GOT3 (cell line): Measurements from ENCODE around the gene GRID1.

ENCODE experiments used
- DNase-seq: peaks from one replicate; lab custom pipeline; 2025; ENCODE audit warnings: mixed read lengths; lab: John Stamatoyannopoulos, UW

GRID1 gene

DNA sequence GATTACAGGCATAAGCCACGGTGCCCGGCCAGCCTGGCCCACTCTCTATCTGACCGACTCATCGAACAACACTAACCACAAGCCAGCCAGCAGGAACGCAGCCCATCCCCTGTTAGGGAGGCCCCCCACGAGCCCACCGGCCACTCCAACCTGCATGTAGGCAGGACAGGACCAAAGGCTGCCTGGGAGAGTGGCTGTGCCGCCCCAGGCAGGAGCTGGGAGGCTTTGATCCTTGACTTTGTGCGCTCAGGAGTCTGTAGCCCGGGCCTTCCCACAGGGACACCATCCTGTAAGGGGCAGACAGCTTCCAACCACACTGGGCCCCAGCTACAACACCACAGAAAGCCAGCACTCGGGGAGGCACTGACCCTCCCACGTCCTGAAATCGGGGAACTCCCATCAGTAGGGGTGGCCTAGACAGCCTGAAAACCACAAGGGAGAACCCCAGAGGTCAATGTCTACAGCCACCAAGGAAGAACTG is 29.4 kb downstream of the GRID1 start:
- DNase-seq: no peak

DNA sequence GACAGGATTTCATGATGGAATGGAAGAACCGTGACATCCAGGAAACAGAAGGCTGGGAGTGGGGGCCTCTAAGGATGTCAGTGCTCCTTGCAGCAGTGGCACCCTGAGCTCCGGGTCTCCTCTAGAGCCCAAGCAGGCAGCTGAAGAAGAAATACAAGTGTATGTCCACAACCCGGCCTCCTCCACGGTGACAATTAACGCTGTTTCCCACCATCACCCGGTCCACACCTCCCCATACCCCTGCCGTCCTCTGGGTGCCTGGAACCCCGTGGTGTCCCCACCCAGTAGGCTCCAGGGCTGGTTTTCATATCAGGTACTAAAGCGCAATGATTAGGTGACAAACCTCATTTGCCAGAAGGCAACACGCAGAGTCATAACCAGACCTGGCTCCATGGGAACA is 30.3 kb downstream of the GRID1 start:
- no peak for DNase-seq

- no peak for DNase-seq
These were observed 30.8 kb downstream of the GRID1 start for GRCh38 chr10:86335831-86336230.

- DNase-seq: no peak
These were observed 31.3 kb downstream of the GRID1 start for GRCh38 chr10:86335257-86335656.

GRCh38 chr10:86334488-86335085 is 32.0 kb downstream of the GRID1 start:
- DNase-seq: no peak

DNA sequence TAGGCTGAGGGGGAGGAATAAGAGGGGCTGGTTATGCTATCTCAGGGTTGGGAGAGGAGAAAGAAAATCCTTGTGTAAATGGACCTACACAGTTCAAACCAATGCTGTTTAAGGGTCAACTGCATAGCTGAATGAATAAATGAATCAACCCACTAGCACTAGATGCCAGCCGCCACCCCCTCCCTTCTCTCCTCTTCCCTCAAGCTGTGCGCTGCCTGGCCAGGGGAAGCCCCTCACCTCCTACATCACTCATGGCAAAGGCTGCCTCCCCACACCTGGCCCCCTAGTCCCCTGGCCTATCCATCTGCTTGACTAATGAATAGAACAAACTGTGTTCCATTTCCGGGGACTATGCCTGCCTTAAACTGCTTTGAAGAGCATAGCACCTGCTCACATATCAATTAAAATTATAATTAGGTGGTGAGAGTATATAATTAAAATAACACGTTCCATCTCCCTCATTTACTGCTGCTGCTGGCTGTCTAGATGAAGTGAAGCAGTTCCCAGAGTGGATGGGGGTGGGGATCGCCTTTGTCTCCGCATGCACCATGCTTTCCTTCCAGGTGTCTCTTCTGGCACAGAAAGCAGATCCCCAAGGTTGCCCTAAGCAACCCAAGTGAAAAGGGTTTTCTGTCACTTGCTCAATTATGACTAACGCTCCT is 32.6 kb downstream of the GRID1 start:
- DNase-seq: no peak

DNA sequence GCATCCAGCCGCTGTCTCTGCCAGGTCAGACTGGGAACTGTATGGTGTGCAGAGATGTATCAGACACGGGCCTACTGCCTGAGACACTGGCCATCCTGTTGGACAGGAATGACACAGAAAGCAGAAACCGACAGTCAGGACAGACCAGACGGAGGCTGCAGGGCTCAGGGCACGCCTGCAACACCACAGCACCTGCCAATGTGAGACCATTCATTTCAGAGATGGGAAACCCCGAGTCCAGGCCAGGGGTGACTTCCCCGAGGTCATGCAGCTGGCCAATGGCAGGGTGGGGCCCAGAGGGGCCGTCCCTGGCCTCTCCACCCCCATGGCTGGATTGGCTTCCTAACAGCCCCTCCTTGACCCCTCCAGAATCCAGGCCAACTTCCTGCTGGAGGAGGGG is 34.7 kb downstream of the GRID1 start:
- DNase-seq: no peak

DNA sequence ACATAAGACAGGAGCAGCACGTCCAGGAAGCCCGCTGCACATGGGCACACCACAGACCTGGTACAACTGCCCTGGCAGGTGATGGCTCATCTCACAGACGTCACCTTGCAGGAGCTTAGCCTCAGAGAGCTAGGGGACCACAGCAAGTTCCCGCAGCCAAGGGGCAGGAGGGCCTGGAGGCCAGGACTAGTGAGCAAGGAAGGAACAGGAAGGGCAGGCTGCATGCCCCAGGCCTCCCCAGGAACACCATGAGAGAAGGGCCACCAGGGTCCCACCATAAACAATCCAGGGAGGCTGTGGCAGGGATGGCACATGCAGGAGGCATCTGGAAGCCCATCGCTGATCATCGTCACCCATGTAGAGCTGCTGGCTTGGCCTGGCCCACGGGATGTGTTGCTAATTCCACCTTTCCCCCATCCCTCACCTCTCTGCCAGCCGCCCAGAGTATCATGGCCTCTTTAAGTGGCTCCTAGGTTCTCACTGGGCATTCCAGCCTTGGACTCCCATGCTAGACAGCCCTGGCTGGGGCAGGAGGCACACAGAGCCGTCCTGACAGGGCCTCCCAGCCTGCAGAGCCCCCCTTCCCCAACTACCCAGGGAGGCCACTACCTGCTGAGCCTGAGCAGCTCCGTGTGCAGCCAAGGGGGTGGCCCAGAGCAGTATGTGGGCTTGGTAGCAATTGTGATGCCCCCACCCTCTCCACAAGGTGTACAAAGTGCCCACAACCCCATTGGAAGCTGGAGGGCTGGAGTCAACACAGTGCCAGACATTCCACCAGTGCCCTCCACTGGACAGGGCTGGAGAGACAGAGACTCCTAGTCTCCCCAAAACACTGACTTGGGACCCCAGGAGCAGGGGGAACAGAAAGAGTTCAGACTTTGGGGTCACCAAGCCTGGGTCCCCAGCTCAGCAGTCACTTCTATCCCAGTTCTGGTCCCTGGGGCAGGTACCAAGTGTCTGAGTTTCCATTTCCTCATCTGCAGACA is 35.5 kb downstream of the GRID1 start:
- DNase-seq: no peak

GRCh38 chr10:86329896-86330680 is 36.5 kb downstream of the GRID1 start:
- DNase-seq: no peak

DNA sequence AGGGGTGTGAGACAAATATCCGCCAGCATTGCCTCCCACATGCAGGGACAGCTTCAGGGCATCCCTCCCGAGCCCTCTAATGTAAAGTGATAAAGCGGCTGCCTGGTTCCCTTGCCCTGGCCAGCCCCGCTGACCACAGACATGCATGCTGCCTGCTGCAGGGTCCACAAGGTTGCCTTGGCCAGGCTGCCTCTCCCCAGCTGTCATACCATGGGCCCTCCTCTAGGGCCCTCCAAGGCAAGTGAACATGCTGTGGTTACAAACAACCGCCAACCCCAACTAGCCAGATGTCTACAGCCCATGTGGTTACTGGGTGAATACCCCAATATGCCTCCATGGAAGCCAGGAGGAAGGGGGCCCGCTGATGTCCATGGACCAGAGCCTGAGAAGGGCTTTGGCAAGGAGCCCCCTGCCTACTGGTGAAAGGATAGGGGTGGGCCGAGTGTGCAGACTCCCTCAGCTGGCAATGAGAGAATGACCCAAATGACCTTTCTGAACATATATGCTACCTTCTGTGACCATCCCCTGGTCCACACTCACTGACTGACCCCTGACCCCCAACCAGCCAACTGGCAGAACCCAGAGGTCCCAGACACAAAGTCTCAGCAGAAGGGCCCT is 37.4 kb downstream of the GRID1 start:
- DNase-seq: no peak

GRCh38 chr10:86327954-86328725 is 38.5 kb downstream of the GRID1 start:
- no peak for DNase-seq

DNA sequence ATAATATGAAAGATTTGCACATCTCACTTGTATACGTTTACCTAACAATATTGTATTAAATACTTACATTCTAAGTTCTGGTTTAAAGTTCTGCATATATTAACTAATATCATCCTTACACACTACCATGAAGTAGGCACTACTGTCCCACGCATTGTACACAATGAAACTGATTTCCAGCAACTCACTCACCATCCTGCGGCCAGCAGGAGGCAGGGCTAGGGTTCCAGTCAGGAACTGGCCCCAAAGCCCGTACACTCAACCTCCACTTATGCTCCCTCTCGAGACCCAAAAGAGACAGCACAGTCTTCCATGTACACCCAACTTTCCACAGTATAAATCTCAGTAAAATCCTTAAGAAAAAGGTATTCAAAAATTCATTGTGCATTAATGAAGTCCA is 41.4 kb downstream of the GRID1 start:
- no peak for DNase-seq

DNA sequence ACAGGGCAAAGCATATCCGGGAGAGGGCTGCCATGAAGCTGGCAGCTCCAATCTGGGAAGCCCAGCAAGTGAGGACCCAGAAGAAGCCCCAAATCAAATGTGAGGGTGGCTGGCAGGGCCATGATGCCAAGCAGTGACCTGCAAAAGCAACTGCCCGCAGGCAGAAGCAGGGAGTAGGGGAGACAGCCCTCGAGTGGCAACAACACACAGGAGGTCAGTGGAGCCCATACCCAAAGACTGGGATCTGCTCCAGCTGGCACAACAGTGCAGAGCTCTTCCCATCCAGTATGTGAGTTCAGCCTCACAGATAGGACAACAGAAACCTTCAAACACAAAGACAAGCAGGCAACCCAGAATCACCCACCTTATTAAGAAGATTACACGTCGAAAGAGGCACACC is 45.0 kb downstream of the GRID1 start:
- no peak for DNase-seq

DNA sequence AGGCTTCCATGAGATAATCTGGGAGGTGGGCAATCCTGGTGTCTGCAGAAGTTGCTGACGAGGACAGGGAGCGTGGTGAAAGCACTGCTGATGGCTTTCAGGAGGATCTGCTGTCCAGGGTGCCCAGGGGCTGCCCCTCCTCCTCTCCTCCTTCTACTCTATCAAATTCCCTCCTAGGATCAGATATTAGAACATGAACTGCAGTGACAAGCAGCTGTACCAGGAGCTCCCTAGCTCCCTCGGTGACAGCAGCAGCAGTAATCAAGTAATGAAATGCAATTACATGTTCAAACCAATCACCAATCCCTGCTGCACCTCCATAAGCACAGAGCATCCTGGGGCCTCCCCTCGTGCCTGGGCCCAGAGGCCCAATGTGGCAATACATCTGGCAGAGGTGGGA is 46.9 kb downstream of the GRID1 start:
- no peak for DNase-seq

DNA sequence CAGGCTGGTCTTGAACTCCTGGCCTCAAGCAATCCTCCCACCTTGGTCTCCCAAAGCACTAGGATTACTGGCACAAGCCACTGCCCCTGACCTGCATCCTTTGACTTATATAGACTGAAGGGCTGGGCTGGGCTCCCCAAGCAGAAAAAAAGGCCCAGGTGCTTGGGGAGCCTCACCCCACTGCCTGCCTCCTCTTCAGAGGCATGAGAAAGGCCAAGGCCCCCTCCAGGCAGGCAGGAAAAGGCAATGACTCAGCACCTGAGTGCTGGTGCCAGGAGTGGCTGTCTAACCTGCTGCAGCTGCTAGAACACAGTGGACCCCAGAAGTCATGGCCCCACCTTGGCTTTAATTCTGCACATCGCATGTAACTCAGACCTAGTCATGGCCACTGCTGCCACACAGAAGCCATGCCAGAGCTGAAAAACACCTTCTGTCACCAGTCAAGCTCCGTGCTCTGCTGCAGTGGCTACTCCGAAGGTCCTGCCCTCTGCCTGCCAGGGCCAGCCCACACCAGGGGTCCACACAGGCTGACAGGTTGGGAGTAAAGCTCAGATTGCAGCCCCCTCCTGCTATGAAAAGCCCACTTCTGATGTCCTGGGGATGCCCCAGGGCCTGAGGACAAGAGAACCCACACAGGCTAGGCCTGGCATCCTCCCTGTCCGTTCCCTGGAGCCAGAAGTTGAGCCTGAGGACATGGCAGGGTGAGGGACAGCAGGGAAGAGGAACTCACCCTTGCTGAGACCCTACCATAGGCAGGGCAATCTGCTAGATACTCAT is 48.5 kb downstream of the GRID1 start:
- DNase-seq: no peak

DNA sequence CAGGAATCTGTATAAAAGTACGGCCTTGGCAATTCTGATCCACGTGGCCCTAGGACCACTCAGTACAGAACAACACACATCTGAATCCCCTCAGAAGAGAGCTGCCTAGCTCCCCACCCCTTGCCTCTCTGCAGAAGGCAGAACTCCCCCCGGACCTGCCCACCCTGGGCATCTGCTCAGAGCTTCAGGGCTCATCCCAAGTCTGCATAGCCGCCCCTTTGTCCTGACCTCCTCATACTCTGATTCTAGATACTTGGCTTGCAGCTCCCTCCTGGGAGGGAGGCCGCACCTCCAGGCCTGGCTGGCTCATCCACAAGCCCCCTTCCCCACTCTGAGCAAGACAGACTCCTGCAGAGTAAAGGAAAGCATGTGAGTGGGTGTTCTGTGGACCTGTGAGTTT is 49.6 kb downstream of the GRID1 start:
- DNase-seq: no peak

DNA sequence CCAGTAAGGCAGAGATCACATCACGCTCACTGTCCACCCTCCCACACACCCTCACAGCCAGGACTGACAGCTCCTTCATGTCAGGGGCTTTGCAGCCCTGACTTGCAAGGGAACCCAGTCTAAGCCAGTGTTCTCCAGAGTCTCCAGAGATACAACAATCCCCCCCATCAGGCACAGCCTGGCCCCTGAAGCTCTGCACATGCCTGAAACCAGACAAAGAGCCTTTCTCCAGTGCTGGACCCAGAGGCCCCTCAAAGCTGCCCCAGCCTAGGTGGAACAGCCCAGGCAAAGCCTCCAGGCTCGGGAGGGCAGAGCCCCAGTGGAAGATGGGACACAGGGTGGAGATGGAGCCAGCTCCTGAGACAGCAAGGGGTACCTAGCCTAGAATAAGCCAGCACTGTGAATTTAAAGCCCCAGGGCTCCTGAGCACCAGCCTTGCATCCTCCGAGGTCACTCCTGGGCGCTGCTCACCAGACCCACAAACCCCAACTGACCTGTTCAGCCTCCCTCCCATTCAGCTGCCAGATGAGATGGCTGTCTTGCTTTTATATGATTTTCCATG is 50.2 kb downstream of the GRID1 start:
- DNase-seq: no peak

- DNase-seq: no peak
These were observed 51.0 kb downstream of the GRID1 start for GRCh38 chr10:86315549-86315942.
